ENCODE measurements around the gene PGGHG.

The PGGHG gene

GRCh38 chr11:335779-336658 is 47.1 kb downstream of the PGGHG start:
- TF ChIP-seq CTCF (IDR thresholded peaks at IDR 0.05; ENCODE audit: low read depth, low read length): no peak
- no peak overlapping the region for H3K4me3 ChIP-seq (ENCODE audit: low read depth, low read length)

- H3K4me3 ChIP-seq (ENCODE audit: low read depth, low read length): no peak overlapping the region
- TF ChIP-seq CTCF (IDR thresholded peaks at IDR 0.05; ENCODE audit: low read depth, low read length): no peak
Measured at GRCh38 chr11:336659-337198, 47.8 kb downstream of the PGGHG start.

- no peak for TF ChIP-seq CTCF (IDR thresholded peaks at IDR 0.05; ENCODE audit: low read depth, low read length)
- H3K4me3 ChIP-seq (ENCODE audit: low read depth, low read length): no peak overlapping the region
Measured at GRCh38 chr11:337711-338110, 48.8 kb downstream of the PGGHG start.

- no peak overlapping the region for H3K4me3 ChIP-seq (ENCODE audit: low read depth, low read length)
- no peak for TF ChIP-seq CTCF (IDR thresholded peaks at IDR 0.05; ENCODE audit: low read depth, low read length)
Measured at GRCh38 chr11:339963-340362, 51.0 kb downstream of the PGGHG start.

GRCh38 chr11:340539-341512 is 51.9 kb downstream of the PGGHG start:
- no peak for TF ChIP-seq CTCF (IDR thresholded peaks at IDR 0.05; ENCODE audit: low read depth, low read length)
- no peak overlapping the region for H3K4me3 ChIP-seq (ENCODE audit: low read depth, low read length)

GRCh38 chr11:342328-342727 is 53.4 kb downstream of the PGGHG start:
- no peak for TF ChIP-seq CTCF (IDR thresholded peaks at IDR 0.05; ENCODE audit: low read depth, low read length)
- no peak overlapping the region for H3K4me3 ChIP-seq (ENCODE audit: low read depth, low read length)

Data from WI38 (cell line).